B cell (primary cell): ENCODE data around the gene YJU2. TPM values are rescaled to one million over a fixed set of nuclear protein-coding genes. Genes with fewer than 3 reads are reported as not detected.
"Not testable (repeated sequence)": the region's sequence is repeated elsewhere in the genome, so short reads cannot be mapped to it uniquely, and the experiment has no call there.

ENCODE experiments used
- ATAC-seq: fragments of 200-7000 bp; cut with Tn5 transposase; one replicate; pipeline ENCODE4 v1.10.0; 2021; ENCODE audit warnings: low read depth, mild to moderate bottlenecking, moderate number of reproducible peaks, moderate library complexity
- CTCF ChIA-PET: fragments of 350-600 bp; sonication (Branson Sonifier 250); formaldehyde crosslinking; loops from one replicate; lab custom pipeline; 2021; ENCODE audit warnings: antibody characterized with exemption, inconsistent platforms; lab: Charles Lee
- POLR2A ChIA-PET: fragments of 350-600 bp; sonication (Branson Sonifier 250); formaldehyde crosslinking; loops from one replicate; lab custom pipeline; 2021; ENCODE audit warnings: antibody characterized with exemption; lab: Charles Lee
- DNase-seq: peaks from one replicate; pipeline ENCODE4 v3.0.0; 2013
- H2AFZ ChIP-seq: 2 replicates; pipeline ENCODE4 v1.6.1; 2012; ENCODE audit warnings: mild to moderate bottlenecking, low read depth, low read length; ENCODE audit not compliant: insufficient read depth, poor library complexity, severe bottlenecking
- H3K27ac ChIP-seq, 2 donors: 1 replicate in 1 of 2; 2 replicates in 1 of 2; pipeline ENCODE4 v1.5.1; 2012 to 2013; ENCODE audit warnings: low read length in 2 of 2, mild to moderate bottlenecking in 2 of 2, moderate library complexity in 1 of 2
- H3K27me3 ChIP-seq, 4 experiments: fragments of 200-600 bp in 1 of 4; sonication (generic) in 1 of 4; replicated peaks in 1 of 4; 1 replicate in 2 of 4; 2 replicates in 2 of 4; pipeline versions ENCODE4 v1.6.1 to v1.7.0; 2013 to 2016; ENCODE audit warnings: low read length in 3 of 4, mild to moderate bottlenecking in 2 of 4, mixed read lengths in 1 of 4, moderate library complexity in 1 of 4; ENCODE audit not compliant: insufficient read depth in 4 of 4, control insufficient read depth in 3 of 4; ENCODE audit errors: control extremely low read depth in 1 of 4
- H3K36me3 ChIP-seq, 2 experiments: replicated peaks in 1 of 2; 1 replicate in 1 of 2; 2 replicates in 1 of 2; pipeline versions ENCODE4 v1.6.1 to v1.7.1; 2013; ENCODE audit warnings: low read length in 1 of 2; ENCODE audit not compliant: insufficient read depth in 2 of 2, control insufficient read depth in 1 of 2; ENCODE audit errors: control extremely low read depth in 1 of 2, extremely low read depth in 1 of 2
- H3K4me1 ChIP-seq, 2 donors: fragments of 200-600 bp in 1 of 2; sonication (generic) in 1 of 2; 1 replicate in 1 of 2; 2 replicates in 1 of 2; pipeline versions ENCODE4 v1.5.1 to v1.6.1; 2013 to 2017; ENCODE audit warnings: low read length in 2 of 2; ENCODE audit not compliant: control insufficient read depth in 2 of 2, insufficient read depth in 2 of 2
- H3K4me2 ChIP-seq: replicated peaks from 2 replicates; pipeline ENCODE3; 2012; ENCODE audit warnings: mild to moderate bottlenecking, low read depth, low read length; ENCODE audit not compliant: poor library complexity, severe bottlenecking
- H3K4me3 ChIP-seq, 5 experiments: fragments of 200-600 bp in 1 of 5; sonication (generic) in 1 of 5; 1 replicate in 3 of 5; 2 replicates in 2 of 5; pipeline versions ENCODE4 v1.5.1 to v1.7.0; 2011 to 2016; ENCODE audit warnings: low read length in 4 of 5, mild to moderate bottlenecking in 4 of 5, low read depth in 2 of 5, control low read depth in 1 of 5, moderate library complexity in 1 of 5; ENCODE audit not compliant: insufficient read depth in 1 of 5; ENCODE audit errors: control extremely low read depth in 1 of 5, extremely low read depth in 1 of 5
- H3K79me2 ChIP-seq: fragments of 200-600 bp; sonication (generic); one replicate; pipeline ENCODE4 v1.6.0; 2016; ENCODE audit warnings: low read length; ENCODE audit not compliant: control insufficient read depth, insufficient read depth
- H3K9ac ChIP-seq: fragments of 200-600 bp; sonication (generic); 2 replicates; pipeline ENCODE4 v1.6.1; 2017; ENCODE audit warnings: mild to moderate bottlenecking, low read length, moderate library complexity
- H3K9me3 ChIP-seq, 3 donors: one replicate each; pipeline versions ENCODE4 v1.6.1 to v1.7.1; 2013; ENCODE audit warnings: low read length in 2 of 3; ENCODE audit not compliant: control insufficient read depth in 2 of 3, insufficient read depth in 1 of 3; ENCODE audit errors: control extremely low read depth in 1 of 3
- H4K20me1 ChIP-seq: 2 replicates; pipeline ENCODE4 v1.6.0; 2012; ENCODE audit warnings: mild to moderate bottlenecking, low read length; ENCODE audit not compliant: insufficient read depth, control insufficient read depth, poor library complexity, severe bottlenecking
- H3K27ac Mint-ChIP-seq: one replicate; pipeline ENCODE4 v1.8.0; 2021; ENCODE audit warnings: mixed read lengths
- H3K27me3 Mint-ChIP-seq: one replicate; pipeline ENCODE4 v1.8.0; 2021; ENCODE audit warnings: mixed read lengths
- H3K4me1 Mint-ChIP-seq: one replicate; pipeline ENCODE4 v1.8.0; 2021; ENCODE audit warnings: mixed read lengths
- H3K4me3 Mint-ChIP-seq: one replicate; pipeline ENCODE4 v1.8.0; 2021; ENCODE audit warnings: mixed read lengths
- H3K9me3 Mint-ChIP-seq: one replicate; pipeline ENCODE4 v1.8.0; 2022; ENCODE audit warnings: mixed read lengths; ENCODE audit not compliant: insufficient read depth
- WGBS: methylation state at CpG from one replicate; pipeline ENCODE4 v1.1.5; 2013; ENCODE audit warnings: missing lambda C conversion rate; ENCODE audit not compliant: insufficient coverage; 5-methylcytosine and 5-hydroxymethylcytosine counted together
- intact Hi-C: fragments of 100-400 bp; cut with micrococcal nuclease; formaldehyde crosslinking; loops from one replicate; pipeline ENCODE4 v1.10.0; 2022
- polyA plus RNA-seq: library from polyadenylated mRNA; depleted of rRNA; stranded (reverse); fragments of >200 nt; gene quantifications from 2 replicates; pipeline ENCODE4 v1.2.3, GENCODE V29; 2012
- total RNA-seq, 2 donors: library from RNA; stranded (reverse); fragments of 120-200 nt in 1 of 2; gene quantifications; 1 replicate in 1 of 2; 2 replicates in 1 of 2; pipeline versions ENCODE4 v1.2.3 to v1.2.4, GENCODE V29; 2013 to 2022

Gene YJU2
- total and polyA plus RNA-seq, 2 donors (not counting 1 experiment from before 2014, with no cell fraction given) = 40.3 to 45.7 TPM

DNA sequence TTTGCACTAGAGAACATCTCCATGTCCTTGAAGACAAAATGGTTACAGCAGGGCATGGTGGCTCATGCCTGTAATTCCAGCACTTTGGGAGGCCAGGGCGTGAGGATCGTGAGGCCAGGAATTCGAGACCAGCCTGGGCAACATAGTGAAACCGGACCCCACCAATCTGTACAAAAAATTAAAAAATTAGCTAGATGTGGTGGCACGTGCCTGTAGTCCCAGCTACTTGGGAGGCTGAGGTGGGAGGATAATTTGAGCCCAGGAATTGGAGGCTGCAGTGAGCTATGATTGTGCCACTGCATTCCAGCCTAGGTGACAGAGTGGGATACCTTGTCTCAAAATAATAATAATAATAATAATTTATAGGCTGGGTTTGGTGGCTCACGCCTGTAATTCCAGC lies 16.6 kb upstream of the YJU2 start:
- WGBS = no CpG with 5 or more reads among the region's 6 CpGs
- ATAC-seq, H3K9ac ChIP-seq, H3K27ac ChIP-seq, H3K4me1 Mint-ChIP-seq, H2AFZ ChIP-seq, H3K27me3 Mint-ChIP-seq, H3K27ac Mint-ChIP-seq, DNase-seq, H3K4me3 ChIP-seq, H3K79me2 ChIP-seq, H3K9me3 ChIP-seq, H3K4me3 Mint-ChIP-seq, H4K20me1 ChIP-seq, H3K9me3 Mint-ChIP-seq, H3K36me3 ChIP-seq, H3K4me2 ChIP-seq, H3K27me3 ChIP-seq, intact Hi-C loops: not testable (repeated sequence)
- H3K4me1 ChIP-seq = peaks cover 26 to 32% of the 10 kb centered on the region in 2 donors
- CTCF ChIA-PET = interaction anchor here (0.6 to 1.7 kb wide), 4 partner anchors 11 to 581 kb away, joined by 3 to 5 read pairs (median 4); partner anchors contain the start of gene YJU2
- POLR2A ChIA-PET = interaction anchor here (1.3 kb wide), 1 partner anchor 17 kb away, joined by 5 read pairs; the partner anchor contains the start of gene YJU2

DNA sequence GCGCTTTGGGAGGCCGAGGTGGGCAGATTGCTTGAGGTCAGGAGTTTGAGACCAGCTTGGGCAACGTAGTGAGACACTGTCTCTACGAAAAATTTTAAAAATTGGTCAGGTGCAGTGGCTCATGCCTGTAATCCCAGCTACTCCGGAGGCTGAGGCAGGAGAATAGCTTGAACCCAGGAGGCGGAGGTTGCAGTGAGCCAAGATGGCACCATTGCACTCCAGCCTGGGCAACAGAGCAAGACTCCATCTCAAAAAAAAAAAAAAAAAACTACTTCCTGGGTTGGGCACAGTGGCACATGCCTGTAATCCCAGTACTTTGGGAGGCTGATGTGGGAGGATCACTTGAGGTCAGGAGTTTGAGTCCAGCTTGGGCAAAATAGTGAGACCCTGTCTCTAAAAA lies 15.4 kb upstream of the YJU2 start:
- H3K4me3 ChIP-seq, H3K79me2 ChIP-seq, H4K20me1 ChIP-seq, H3K9me3 ChIP-seq, H3K4me2 ChIP-seq, H3K27ac Mint-ChIP-seq, H3K36me3 ChIP-seq, H3K9ac ChIP-seq, H3K4me3 Mint-ChIP-seq, H3K27ac ChIP-seq, H3K9me3 Mint-ChIP-seq, H3K27me3 ChIP-seq, ATAC-seq, intact Hi-C loops, H3K4me1 Mint-ChIP-seq, H3K27me3 Mint-ChIP-seq, H2AFZ ChIP-seq, DNase-seq: not testable (repeated sequence)
- H3K4me1 ChIP-seq = peaks cover 26 to 32% of the 10 kb centered on the region in 2 donors
- ChIA-PET POLR2A (interaction anchor here (1.0 kb wide), 1 partner anchor 17 kb away, joined by 5 read pairs; no protein-coding TSS in a partner anchor), CTCF (interaction anchor here (0.7 to 2.0 kb wide), 5 partner anchors 9 to 659 kb away, joined by 4 to 7 read pairs (median 4); partner anchors contain the start of gene YJU2)
- WGBS = 95% methylated on average over 5 of the region's 6 CpGs

DNA sequence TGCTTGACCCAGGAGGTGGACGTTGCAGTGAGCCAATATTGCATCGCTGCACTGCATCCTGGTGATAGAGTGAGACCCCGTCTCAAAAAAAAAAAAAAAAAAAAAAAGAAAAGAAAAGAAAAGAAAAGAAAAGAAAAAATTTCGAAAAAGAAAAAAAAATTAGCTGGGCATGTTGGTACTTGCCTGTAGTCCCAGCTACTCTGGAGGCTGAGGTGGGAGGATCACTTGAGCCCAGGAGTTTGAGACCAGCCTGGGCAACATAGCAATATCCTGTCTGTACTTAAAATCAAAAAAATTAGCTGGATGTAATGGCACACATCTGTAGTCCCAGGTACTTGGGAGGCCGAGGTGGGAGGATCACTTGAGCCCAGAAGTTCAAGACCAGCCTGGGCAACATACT lies 14.7 kb upstream of the YJU2 start:
- intact Hi-C loops, H4K20me1 ChIP-seq, H3K36me3 ChIP-seq, H3K4me1 Mint-ChIP-seq, H3K79me2 ChIP-seq, H3K27me3 Mint-ChIP-seq, H2AFZ ChIP-seq, H3K4me3 ChIP-seq, H3K27me3 ChIP-seq, H3K27ac Mint-ChIP-seq, DNase-seq, ATAC-seq, H3K4me3 Mint-ChIP-seq, H3K9ac ChIP-seq, H3K4me2 ChIP-seq, H3K27ac ChIP-seq, H3K9me3 ChIP-seq, H3K9me3 Mint-ChIP-seq: not testable (repeated sequence)
- 100% methylated on average over 1 of the region's 5 CpGs for WGBS
- POLR2A ChIA-PET = interaction anchor here (0.7 to 1.2 kb wide), 4 partner anchors 15 to 253 kb away, joined by 3 to 7 read pairs (median 4); partner anchors contain the start of gene YJU2
- H3K4me1 ChIP-seq = peaks cover 26 to 32% of the 10 kb centered on the region in 2 donors
- CTCF ChIA-PET = interaction anchor here (0.7 to 2.0 kb wide), 7 partner anchors 8 to 660 kb away, joined by 3 to 7 read pairs (median 4); partner anchors contain the start of gene YJU2
